Panc1 (cell line): ENCODE results near the gene AKR1B1. TPM values are rescaled to one million over a fixed set of nuclear protein-coding genes. Genes with fewer than 3 reads are reported as not detected.
A peak's percentile ranks its signal among the peaks of the same experiment; 100 is the strongest.

ENCODE experiments used
- ATAC-seq: fragments of 200-7000 bp; cut with Tn5 transposase; 2 replicates; pipeline ENCODE4 v1.9.1; 2020; ENCODE audit warnings: mild to moderate bottlenecking, moderate library complexity
- BruUV-seq: library from RNA; stranded (reverse); fragments of 400-500 nt; replicated peaks from 2 replicates; lab custom pipeline; 2021; lab: Mats Ljungman, UMichigan
- CTCF ChIA-PET: fragments of 300-600 bp; sonication (Branson Sonifier 250); formaldehyde crosslinking; loops from one replicate; lab custom pipeline; 2022; ENCODE audit warnings: antibody characterized with exemption; lab: Charles Lee
- POLR2A ChIA-PET: fragments of 300-600 bp; sonication (Branson Sonifier 250); formaldehyde crosslinking; loops from one replicate; lab custom pipeline; 2022; ENCODE audit warnings: antibody characterized with exemption; lab: Charles Lee
- DNase-seq: peaks from one replicate; pipeline ENCODE4 v3.0.0-alpha.2; 2010; ENCODE audit warnings: low read depth, low spot score
- H3K27ac ChIP-seq: 2 replicates; pipeline ENCODE4 v1.5.1; 2011; ENCODE audit warnings: mild to moderate bottlenecking, low read length, inconsistent platforms
- H3K27me3 ChIP-seq: fragments of 200-500 bp; sonication (Bioruptor generic); 2 replicates; pipeline ENCODE4 v1.6.0; 2014; ENCODE audit warnings: low read length, inconsistent platforms; ENCODE audit not compliant: control insufficient read depth, insufficient read depth
- H3K36me3 ChIP-seq: fragments of 200-500 bp; sonication (Bioruptor generic); 2 replicates; pipeline ENCODE4 v1.5.1; 2014; ENCODE audit warnings: inconsistent platforms, mild to moderate bottlenecking, low read length, moderate library complexity; ENCODE audit not compliant: control insufficient read depth, insufficient read depth
- H3K4me1 ChIP-seq: 2 replicates; pipeline ENCODE4 v1.5.1; 2011; ENCODE audit warnings: inconsistent platforms, mild to moderate bottlenecking, low read length, moderate library complexity; ENCODE audit not compliant: control insufficient read depth, insufficient read depth
- H3K4me3 ChIP-seq, 2 experiments: 2 replicates each; pipeline ENCODE4 v1.5.1; 2011 to 2012; ENCODE audit warnings: low read depth in 2 of 2, low read length in 2 of 2, mild to moderate bottlenecking in 2 of 2, inconsistent platforms in 1 of 2, moderate library complexity in 1 of 2
- H3K9me3 ChIP-seq: fragments of 200-500 bp; sonication (Bioruptor generic); 2 replicates; pipeline ENCODE4 v1.5.1; 2014; ENCODE audit warnings: low read depth, mild to moderate bottlenecking, inconsistent platforms, low read length, moderate library complexity; ENCODE audit not compliant: control insufficient read depth, insufficient read depth
- POLR2AphosphoS5 ChIP-seq: IDR thresholded peaks from 2 replicates; pipeline ENCODE4 v1.6.1; 2012; ENCODE audit warnings: mild to moderate bottlenecking, low read depth, low read length, moderate library complexity
- SIN3A ChIP-seq: IDR thresholded peaks from 2 replicates; pipeline ENCODE4 v1.6.1; 2012; ENCODE audit warnings: low read depth, mild to moderate bottlenecking, low read length, moderate library complexity, borderline replicate concordance; ENCODE audit not compliant: insufficient read depth
- TCF7L2 ChIP-seq: IDR thresholded peaks from 2 replicates; pipeline ENCODE4 v1.6.1; 2011; ENCODE audit warnings: mild to moderate bottlenecking, low read depth, low read length, inconsistent platforms
- in situ Hi-C: cut with HindIII; loops from 2 replicates; pipeline ENCODE4 v1.10.0; 2016; ENCODE audit warnings: low sequenced_read_pairs, low pct_unique_long_range_greater_than_20kb
- intact Hi-C: fragments of 100-400 bp; cut with micrococcal nuclease; formaldehyde crosslinking; loops from one replicate; pipeline ENCODE4 v1.10.0; 2022; ENCODE audit not compliant: unreplicated experiment
- total RNA-seq: library from RNA; stranded (reverse); gene quantifications from one replicate; pipeline ENCODE4 v1.2.1, GENCODE V29; 2021; ENCODE audit not compliant: unreplicated experiment
- TF ChIP-seq, protein P1 (sequence below): fragments of 450-650 bp; IDR thresholded peaks from 2 replicates; pipeline ENCODE4 v1.5.1; 2017; ENCODE audit warnings: mild to moderate bottlenecking
- TF ChIP-seq, protein P2 (sequence below), 2 experiments: IDR thresholded peaks; 2 replicates each; pipeline ENCODE4 v1.6.1; 2011 to 2012; ENCODE audit warnings: low read depth in 2 of 2, control low read depth in 1 of 2, low read length in 1 of 2, mild to moderate bottlenecking in 1 of 2, moderate library complexity in 1 of 2; ENCODE audit not compliant: insufficient read depth in 1 of 2

The AKR1B1 gene
- total RNA-seq, 1 experiment from 2014 or later: 83.2 TPM

DNA sequence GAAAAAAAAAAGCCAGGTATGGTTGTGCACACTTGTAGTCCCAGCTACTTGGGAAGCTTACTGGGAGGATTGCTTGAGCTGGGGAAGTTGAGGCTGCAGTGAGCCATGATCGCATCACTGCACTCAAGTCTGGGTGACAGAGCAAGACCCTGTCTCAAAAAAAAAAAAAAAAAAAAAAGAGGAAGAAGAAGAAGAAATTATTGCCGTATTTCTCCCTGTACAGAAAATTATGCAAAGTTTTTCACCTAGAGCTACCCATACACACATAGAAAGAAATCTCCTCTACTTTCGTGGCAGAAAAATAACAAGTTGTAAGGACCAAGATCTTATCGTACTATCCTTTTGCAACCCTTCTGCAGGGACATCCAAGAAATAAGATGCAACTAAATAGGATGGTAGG, 25.5 kb downstream of the AKR1B1 start:
- in situ Hi-C loops: no loop called here

DNA sequence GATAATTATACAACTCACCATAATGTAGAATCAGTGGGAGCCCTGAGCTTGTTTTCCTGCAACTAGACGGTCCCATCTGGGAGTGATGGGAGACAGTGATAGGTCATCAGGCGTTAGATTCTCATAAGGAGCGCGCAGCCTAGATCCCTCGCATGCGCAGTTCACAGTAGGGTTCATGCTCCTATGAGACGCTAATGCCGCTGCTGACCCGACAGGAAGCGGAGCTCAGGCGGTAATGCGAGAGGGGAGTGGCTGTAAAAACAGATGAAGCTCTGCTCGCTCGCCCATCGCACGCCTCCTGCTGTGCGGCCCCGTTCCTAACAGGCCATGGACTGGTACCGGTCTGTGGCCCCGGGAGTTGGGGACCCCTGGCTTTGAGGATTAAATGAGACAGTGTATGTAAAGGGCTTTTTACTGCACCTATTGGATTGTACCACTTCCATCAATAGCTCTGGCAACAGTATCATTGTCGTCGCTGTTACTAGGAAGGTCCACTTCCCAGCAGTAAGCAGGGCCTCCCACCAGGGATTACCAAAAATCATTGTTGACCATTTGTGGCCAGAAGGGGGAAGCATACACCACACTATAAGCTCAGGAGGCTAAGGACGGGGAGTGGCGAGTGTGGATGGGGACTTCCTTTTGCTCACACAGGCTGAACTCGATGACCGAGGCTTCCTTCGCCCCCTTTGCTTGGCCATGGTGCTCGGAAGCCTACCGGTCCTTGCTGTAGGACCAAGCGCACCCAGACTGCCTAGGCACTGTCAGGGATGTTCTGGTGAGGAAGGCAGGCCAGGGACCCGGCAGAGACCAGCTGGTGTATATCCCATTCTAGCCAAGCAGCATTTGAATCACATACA, 26.4 kb downstream of the AKR1B1 start:
- TF ChIP-seq POLR2AphosphoS5: no peak
- TF ChIP-seq, protein P1, sequence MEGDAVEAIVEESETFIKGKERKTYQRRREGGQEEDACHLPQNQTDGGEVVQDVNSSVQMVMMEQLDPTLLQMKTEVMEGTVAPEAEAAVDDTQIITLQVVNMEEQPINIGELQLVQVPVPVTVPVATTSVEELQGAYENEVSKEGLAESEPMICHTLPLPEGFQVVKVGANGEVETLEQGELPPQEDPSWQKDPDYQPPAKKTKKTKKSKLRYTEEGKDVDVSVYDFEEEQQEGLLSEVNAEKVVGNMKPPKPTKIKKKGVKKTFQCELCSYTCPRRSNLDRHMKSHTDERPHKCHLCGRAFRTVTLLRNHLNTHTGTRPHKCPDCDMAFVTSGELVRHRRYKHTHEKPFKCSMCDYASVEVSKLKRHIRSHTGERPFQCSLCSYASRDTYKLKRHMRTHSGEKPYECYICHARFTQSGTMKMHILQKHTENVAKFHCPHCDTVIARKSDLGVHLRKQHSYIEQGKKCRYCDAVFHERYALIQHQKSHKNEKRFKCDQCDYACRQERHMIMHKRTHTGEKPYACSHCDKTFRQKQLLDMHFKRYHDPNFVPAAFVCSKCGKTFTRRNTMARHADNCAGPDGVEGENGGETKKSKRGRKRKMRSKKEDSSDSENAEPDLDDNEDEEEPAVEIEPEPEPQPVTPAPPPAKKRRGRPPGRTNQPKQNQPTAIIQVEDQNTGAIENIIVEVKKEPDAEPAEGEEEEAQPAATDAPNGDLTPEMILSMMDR: peak; percentile 77
- H3K36me3 ChIP-seq: no peaks in the 10 kb centered on the region
- DNase-seq (peak; percentile 94), ATAC-seq (peak; percentile 99)
- H3K4me3 ChIP-seq: peak overlapping the region; percentile 47 to 74
- H3K4me1 ChIP-seq: peaks cover 3% of the 10 kb centered on the region; the same call in 1 of the 2 replicates
- in situ Hi-C loops (no loop called here), intact Hi-C loops (loop anchor here (1.0 to 10.0 kb wide), 4 partner anchors 81 to 522 kb away; no protein-coding TSS in a partner anchor)
- ChIA-PET CTCF (interaction anchor here (0.5 to 2.1 kb wide), 13 partner anchors 12 to 1707 kb away, joined by 3 to 9 read pairs (median 4); no protein-coding TSS in a partner anchor), POLR2A (no interaction called here)
- peak overlapping the region; percentile 62; the same call in 1 of the 2 replicates for H3K27ac ChIP-seq
- BruUV-seq: no TSS peak
- H3K27me3 ChIP-seq: no peaks in the 10 kb centered on the region
- no peaks in the 10 kb centered on the region for H3K9me3 ChIP-seq

More for the DNA sequence above, 25.5 kb downstream of the AKR1B1 start:
- peaks cover 3% of the 10 kb centered on the region; the same call in 1 of the 2 replicates for H3K4me1 ChIP-seq
- H3K27me3 ChIP-seq: no peaks in the 10 kb centered on the region
- no peaks in the 10 kb centered on the region for H3K36me3 ChIP-seq
- intact Hi-C loops: loop anchor here (10.0 kb wide), 1 partner anchor 521 kb away; no protein-coding TSS in a partner anchor
- no TSS peak for BruUV-seq
- DNase-seq (no peak), ATAC-seq (no peak)
- H3K4me3 ChIP-seq: no peak overlapping the region
- ChIA-PET POLR2A (no interaction called here), CTCF (interaction anchor here (0.6 to 2.1 kb wide), 9 partner anchors 13 to 173 kb away, joined by 3 to 9 read pairs (median 5); no protein-coding TSS in a partner anchor)
- TF ChIP-seq SIN3A: no peak
- no peak for TF ChIP-seq TCF7L2
- TF ChIP-seq, protein P1: no peak
- TF ChIP-seq POLR2AphosphoS5: no peak
- TF ChIP-seq, protein P2, sequence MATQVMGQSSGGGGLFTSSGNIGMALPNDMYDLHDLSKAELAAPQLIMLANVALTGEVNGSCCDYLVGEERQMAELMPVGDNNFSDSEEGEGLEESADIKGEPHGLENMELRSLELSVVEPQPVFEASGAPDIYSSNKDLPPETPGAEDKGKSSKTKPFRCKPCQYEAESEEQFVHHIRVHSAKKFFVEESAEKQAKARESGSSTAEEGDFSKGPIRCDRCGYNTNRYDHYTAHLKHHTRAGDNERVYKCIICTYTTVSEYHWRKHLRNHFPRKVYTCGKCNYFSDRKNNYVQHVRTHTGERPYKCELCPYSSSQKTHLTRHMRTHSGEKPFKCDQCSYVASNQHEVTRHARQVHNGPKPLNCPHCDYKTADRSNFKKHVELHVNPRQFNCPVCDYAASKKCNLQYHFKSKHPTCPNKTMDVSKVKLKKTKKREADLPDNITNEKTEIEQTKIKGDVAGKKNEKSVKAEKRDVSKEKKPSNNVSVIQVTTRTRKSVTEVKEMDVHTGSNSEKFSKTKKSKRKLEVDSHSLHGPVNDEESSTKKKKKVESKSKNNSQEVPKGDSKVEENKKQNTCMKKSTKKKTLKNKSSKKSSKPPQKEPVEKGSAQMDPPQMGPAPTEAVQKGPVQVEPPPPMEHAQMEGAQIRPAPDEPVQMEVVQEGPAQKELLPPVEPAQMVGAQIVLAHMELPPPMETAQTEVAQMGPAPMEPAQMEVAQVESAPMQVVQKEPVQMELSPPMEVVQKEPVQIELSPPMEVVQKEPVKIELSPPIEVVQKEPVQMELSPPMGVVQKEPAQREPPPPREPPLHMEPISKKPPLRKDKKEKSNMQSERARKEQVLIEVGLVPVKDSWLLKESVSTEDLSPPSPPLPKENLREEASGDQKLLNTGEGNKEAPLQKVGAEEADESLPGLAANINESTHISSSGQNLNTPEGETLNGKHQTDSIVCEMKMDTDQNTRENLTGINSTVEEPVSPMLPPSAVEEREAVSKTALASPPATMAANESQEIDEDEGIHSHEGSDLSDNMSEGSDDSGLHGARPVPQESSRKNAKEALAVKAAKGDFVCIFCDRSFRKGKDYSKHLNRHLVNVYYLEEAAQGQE (IDR thresholded peaks at IDR 0.05; ENCODE audit: insufficient read depth in 1 of 2, low read depth in 2 of 2, low read length in 1 of 2): no peak
- H3K27ac ChIP-seq: no peak overlapping the region
- no peaks in the 10 kb centered on the region for H3K9me3 ChIP-seq
